ENCODE results near the gene SLC32A1. TPM values are rescaled to one million over a fixed set of nuclear protein-coding genes. Genes with fewer than 3 reads are reported as not detected.
A peak's percentile ranks its signal among the peaks of the same experiment; 100 is the strongest.

SLC32A1 gene
- total RNA-seq, 1 donor from 2014 or later, result not detected

GRCh38 chr20:38725148-38725901 is 1.0 kb downstream of the SLC32A1 start:
- no peaks in the 10 kb centered on the region for H3K9me3 ChIP-seq (ENCODE audit: control insufficient read depth in 3 of 3, low read length in 3 of 3)
- H3K27me3 ChIP-seq (ENCODE audit: control insufficient read depth in 3 of 3, insufficient read depth in 3 of 3, low read length in 3 of 3), result peaks cover 93 to 98% (median 96%) of the 10 kb centered on the region in 3 donors
- no peak overlapping the region for H3K4me3 ChIP-seq (ENCODE audit: low read length in 3 of 3)
- H3K9ac ChIP-seq (ENCODE audit: low read depth in 1 of 3, low read length in 3 of 3), result no peak overlapping the region
- H3K4me1 ChIP-seq (ENCODE audit: control insufficient read depth in 3 of 3, insufficient read depth in 3 of 3, low read length in 3 of 3), result peaks cover 3 to 29% (median 16%) of the 10 kb centered on the region in 3 donors
- H3K27ac ChIP-seq (ENCODE audit: low read depth, low read length), result no peak overlapping the region
- H3K36me3 ChIP-seq (ENCODE audit: control insufficient read depth in 3 of 3, insufficient read depth in 3 of 3, low read length in 3 of 3), result no peaks in the 10 kb centered on the region

GRCh38 chr20:38725931-38726803 is 1.9 kb downstream of the SLC32A1 start:
- Histone ChIP-seq H3K4me1 (ENCODE audit: control insufficient read depth in 3 of 3, insufficient read depth in 3 of 3, low read length in 3 of 3) (peaks cover 8 to 37% (median 21%) of the 10 kb centered on the region in 3 donors), H3K9me3 (ENCODE audit: control insufficient read depth in 3 of 3, low read length in 3 of 3) (no peaks in the 10 kb centered on the region), H3K27me3 (ENCODE audit: control insufficient read depth in 3 of 3, insufficient read depth in 3 of 3, low read length in 3 of 3) (peaks cover 94 to 98% (median 97%) of the 10 kb centered on the region in 3 donors), H3K36me3 (ENCODE audit: control insufficient read depth in 3 of 3, insufficient read depth in 3 of 3, low read length in 3 of 3) (no peaks in the 10 kb centered on the region), H3K4me3 (ENCODE audit: low read length in 3 of 3) (no peak overlapping the region), H3K9ac (ENCODE audit: low read depth in 1 of 3, low read length in 3 of 3) (no peak overlapping the region), H3K27ac (ENCODE audit: low read depth, low read length) (no peak overlapping the region)

- no peak overlapping the region for H3K9ac ChIP-seq (ENCODE audit: low read depth in 1 of 3, low read length in 3 of 3)
- H3K27ac ChIP-seq (ENCODE audit: low read depth, low read length), result no peak overlapping the region
- H3K36me3 ChIP-seq (ENCODE audit: control insufficient read depth in 3 of 3, insufficient read depth in 3 of 3, low read length in 3 of 3), result no peaks in the 10 kb centered on the region
- peaks cover 9 to 41% (median 24%) of the 10 kb centered on the region in 3 donors for H3K4me1 ChIP-seq (ENCODE audit: control insufficient read depth in 3 of 3, insufficient read depth in 3 of 3, low read length in 3 of 3)
- peaks cover 94 to 97% (median 97%) of the 10 kb centered on the region in 3 donors for H3K27me3 ChIP-seq (ENCODE audit: control insufficient read depth in 3 of 3, insufficient read depth in 3 of 3, low read length in 3 of 3)
- H3K9me3 ChIP-seq (ENCODE audit: control insufficient read depth in 3 of 3, low read length in 3 of 3), result no peaks in the 10 kb centered on the region
- H3K4me3 ChIP-seq (ENCODE audit: low read length in 3 of 3), result peak overlapping the region in 1 of 3 donors; percentile 13
Measured at GRCh38 chr20:38726804-38727606, 2.7 kb downstream of the SLC32A1 start.

GRCh38 chr20:38727607-38728190 is 3.4 kb downstream of the SLC32A1 start:
- no peaks in the 10 kb centered on the region for H3K9me3 ChIP-seq (ENCODE audit: control insufficient read depth in 3 of 3, low read length in 3 of 3)
- peak overlapping the region in 1 of 3 donors; percentile 13 for H3K4me3 ChIP-seq (ENCODE audit: low read length in 3 of 3)
- peaks cover 94 to 97% (median 96%) of the 10 kb centered on the region in 3 donors for H3K27me3 ChIP-seq (ENCODE audit: control insufficient read depth in 3 of 3, insufficient read depth in 3 of 3, low read length in 3 of 3)
- H3K4me1 ChIP-seq (ENCODE audit: control insufficient read depth in 3 of 3, insufficient read depth in 3 of 3, low read length in 3 of 3), result peaks cover 9 to 41% (median 24%) of the 10 kb centered on the region in 3 donors
- no peak overlapping the region for H3K27ac ChIP-seq (ENCODE audit: low read depth, low read length)
- H3K36me3 ChIP-seq (ENCODE audit: control insufficient read depth in 3 of 3, insufficient read depth in 3 of 3, low read length in 3 of 3), result no peaks in the 10 kb centered on the region
- H3K9ac ChIP-seq (ENCODE audit: low read depth in 1 of 3, low read length in 3 of 3), result no peak overlapping the region

- H3K9me3 ChIP-seq (ENCODE audit: control insufficient read depth in 3 of 3, low read length in 3 of 3), result no peaks in the 10 kb centered on the region
- no peak overlapping the region for H3K9ac ChIP-seq (ENCODE audit: low read depth in 1 of 3, low read length in 3 of 3)
- H3K4me3 ChIP-seq (ENCODE audit: low read length in 3 of 3), result no peak overlapping the region
- H3K27me3 ChIP-seq (ENCODE audit: control insufficient read depth in 3 of 3, insufficient read depth in 3 of 3, low read length in 3 of 3), result peaks cover 94 to 96% (median 96%) of the 10 kb centered on the region in 3 donors
- H3K4me1 ChIP-seq (ENCODE audit: control insufficient read depth in 3 of 3, insufficient read depth in 3 of 3, low read length in 3 of 3), result peaks cover 9 to 38% (median 24%) of the 10 kb centered on the region in 3 donors
- H3K36me3 ChIP-seq (ENCODE audit: control insufficient read depth in 3 of 3, insufficient read depth in 3 of 3, low read length in 3 of 3), result no peaks in the 10 kb centered on the region
- no peak overlapping the region for H3K27ac ChIP-seq (ENCODE audit: low read depth, low read length)
Measured at GRCh38 chr20:38728191-38728781, 4.0 kb downstream of the SLC32A1 start.

- Histone ChIP-seq H3K4me3 (ENCODE audit: low read length in 3 of 3) (no peak overlapping the region), H3K4me1 (ENCODE audit: control insufficient read depth in 3 of 3, insufficient read depth in 3 of 3, low read length in 3 of 3) (peaks cover 9 to 35% (median 24%) of the 10 kb centered on the region in 3 donors), H3K9me3 (ENCODE audit: control insufficient read depth in 3 of 3, low read length in 3 of 3) (no peaks in the 10 kb centered on the region), H3K9ac (ENCODE audit: low read depth in 1 of 3, low read length in 3 of 3) (no peak overlapping the region), H3K36me3 (ENCODE audit: control insufficient read depth in 3 of 3, insufficient read depth in 3 of 3, low read length in 3 of 3) (no peaks in the 10 kb centered on the region), H3K27ac (ENCODE audit: low read depth, low read length) (no peak overlapping the region), H3K27me3 (ENCODE audit: control insufficient read depth in 3 of 3, insufficient read depth in 3 of 3, low read length in 3 of 3) (peaks cover 95 to 96% (median 95%) of the 10 kb centered on the region in 3 donors)
Measured at GRCh38 chr20:38728911-38729642, 4.8 kb downstream of the SLC32A1 start.

GRCh38 chr20:38729767-38730166 is 5.5 kb downstream of the SLC32A1 start:
- Histone ChIP-seq H3K9me3 (ENCODE audit: control insufficient read depth in 3 of 3, low read length in 3 of 3) (no peaks in the 10 kb centered on the region), H3K36me3 (ENCODE audit: control insufficient read depth in 3 of 3, insufficient read depth in 3 of 3, low read length in 3 of 3) (no peaks in the 10 kb centered on the region), H3K27me3 (ENCODE audit: control insufficient read depth in 3 of 3, insufficient read depth in 3 of 3, low read length in 3 of 3) (peaks cover 93 to 96% (median 96%) of the 10 kb centered on the region in 3 donors), H3K9ac (ENCODE audit: low read depth in 1 of 3, low read length in 3 of 3) (no peak overlapping the region), H3K4me1 (ENCODE audit: control insufficient read depth in 3 of 3, insufficient read depth in 3 of 3, low read length in 3 of 3) (peaks cover 9 to 35% (median 22%) of the 10 kb centered on the region in 3 donors), H3K27ac (ENCODE audit: low read depth, low read length) (no peak overlapping the region), H3K4me3 (ENCODE audit: low read length in 3 of 3) (no peak overlapping the region)

GRCh38 chr20:38730167-38730988 is 6.1 kb downstream of the SLC32A1 start:
- Histone ChIP-seq H3K9ac (ENCODE audit: low read depth in 1 of 3, low read length in 3 of 3) (no peak overlapping the region), H3K27ac (ENCODE audit: low read depth, low read length) (no peak overlapping the region), H3K4me1 (ENCODE audit: control insufficient read depth in 3 of 3, insufficient read depth in 3 of 3, low read length in 3 of 3) (peaks cover 9 to 33% (median 20%) of the 10 kb centered on the region in 3 donors), H3K36me3 (ENCODE audit: control insufficient read depth in 3 of 3, insufficient read depth in 3 of 3, low read length in 3 of 3) (no peaks in the 10 kb centered on the region), H3K4me3 (ENCODE audit: low read length in 3 of 3) (no peak overlapping the region), H3K9me3 (ENCODE audit: control insufficient read depth in 3 of 3, low read length in 3 of 3) (no peaks in the 10 kb centered on the region), H3K27me3 (ENCODE audit: control insufficient read depth in 3 of 3, insufficient read depth in 3 of 3, low read length in 3 of 3) (peaks cover 87 to 95% (median 91%) of the 10 kb centered on the region in 3 donors)
